GM12872 (cell line): Measurements from ENCODE around the gene BICDL1.

ENCODE experiments used
- CTCF ChIP-seq: IDR thresholded peaks from 3 replicates; pipeline ENCODE4 v1.5.1; 2011; ENCODE audit warnings: low read depth, mild to moderate bottlenecking, low read length, moderate library complexity; ENCODE audit not compliant: insufficient read depth

Gene BICDL1

GRCh38 chr12:120095331-120095730 is 106.3 kb downstream of the BICDL1 start:
- TF ChIP-seq CTCF: no peak

DNA sequence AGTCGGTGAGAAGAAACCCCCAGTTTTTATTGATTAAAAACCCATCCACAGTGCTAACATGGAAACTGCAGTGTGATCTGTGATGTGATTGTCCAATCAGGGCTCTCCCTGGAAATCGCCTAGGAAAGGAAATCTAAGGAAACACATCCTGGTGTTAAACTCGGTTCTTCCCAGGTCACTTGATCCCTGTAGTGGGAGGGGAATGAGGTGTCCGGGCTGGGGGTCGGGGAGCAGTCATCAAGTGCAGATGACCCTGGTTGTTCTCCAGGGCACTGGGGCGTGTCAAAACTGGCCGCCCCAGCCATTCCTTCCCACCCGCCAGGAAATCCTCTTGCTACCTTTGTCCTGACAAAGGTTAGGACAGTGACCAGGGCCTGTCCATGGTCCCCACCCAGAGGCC is 106.7 kb downstream of the BICDL1 start:
- TF ChIP-seq CTCF: no peak

DNA sequence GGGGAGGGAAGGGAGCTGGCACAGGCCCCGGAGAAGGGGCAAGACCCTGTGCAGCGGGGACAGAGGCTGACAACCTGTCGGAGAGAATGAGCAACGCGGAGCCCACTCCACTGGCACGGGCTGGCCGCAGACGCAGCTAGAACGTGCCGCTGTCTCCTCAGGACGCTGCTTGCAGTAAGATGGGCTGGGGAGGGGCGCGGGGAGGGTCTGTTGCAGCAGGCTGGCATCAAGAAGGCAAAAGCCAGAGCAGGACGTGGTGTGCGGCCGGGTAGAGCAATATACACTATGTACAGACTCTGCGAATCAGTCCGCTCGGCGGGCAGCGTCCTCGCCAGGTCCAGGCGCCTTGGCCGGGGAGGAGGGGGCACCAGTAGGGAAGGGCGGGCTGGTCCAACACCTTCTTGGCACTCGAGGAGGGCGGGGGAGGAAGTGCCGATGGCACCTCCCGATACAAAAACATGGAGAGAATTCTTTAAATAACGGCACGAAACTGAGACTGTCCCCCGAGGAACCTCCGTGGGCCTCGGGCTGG is 107.7 kb downstream of the BICDL1 start:
- no peak for TF ChIP-seq CTCF

- no peak for TF ChIP-seq CTCF
These were observed 109.9 kb downstream of the BICDL1 start for GRCh38 chr12:120098756-120099470.

DNA sequence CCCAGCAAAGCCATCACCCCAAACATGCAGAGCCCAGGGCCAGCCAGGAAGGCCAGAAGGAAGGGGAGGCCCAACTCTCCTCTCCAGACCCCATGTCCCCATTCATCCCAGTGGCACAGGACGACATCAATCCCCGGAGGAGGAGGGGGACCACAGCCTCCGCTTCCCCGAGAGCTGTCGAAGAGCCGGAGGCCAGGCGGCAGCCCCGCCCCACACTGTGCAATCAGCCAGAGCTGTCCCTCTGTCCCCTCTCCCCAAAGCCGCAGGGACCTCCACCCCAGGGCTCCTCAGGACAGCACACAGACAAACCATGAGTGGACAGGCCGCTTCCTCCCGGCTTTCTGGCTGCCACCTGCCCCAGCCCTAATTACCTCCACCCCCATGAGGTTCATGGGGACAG is 110.7 kb downstream of the BICDL1 start:
- no peak for TF ChIP-seq CTCF

DNA sequence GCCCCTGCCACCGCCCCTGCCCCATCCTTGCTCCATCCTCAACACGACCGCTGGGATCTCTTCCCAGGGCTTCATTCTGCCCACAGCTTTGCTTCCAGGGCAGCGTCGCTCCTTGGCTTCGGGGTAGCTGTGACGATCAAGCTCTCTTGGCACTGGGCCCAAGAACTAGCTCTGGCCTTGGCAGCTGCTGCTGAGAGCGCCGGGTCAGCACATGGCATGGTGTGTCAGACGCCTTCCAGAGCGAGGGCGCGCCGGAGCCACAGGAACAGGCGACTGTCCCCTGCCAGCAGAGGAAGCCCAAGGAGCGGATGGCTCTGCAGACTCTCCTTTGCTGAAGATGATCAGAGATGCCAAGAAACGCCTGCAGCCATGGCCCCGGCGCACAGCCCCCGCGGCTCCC is 111.6 kb downstream of the BICDL1 start:
- TF ChIP-seq CTCF: no peak

DNA sequence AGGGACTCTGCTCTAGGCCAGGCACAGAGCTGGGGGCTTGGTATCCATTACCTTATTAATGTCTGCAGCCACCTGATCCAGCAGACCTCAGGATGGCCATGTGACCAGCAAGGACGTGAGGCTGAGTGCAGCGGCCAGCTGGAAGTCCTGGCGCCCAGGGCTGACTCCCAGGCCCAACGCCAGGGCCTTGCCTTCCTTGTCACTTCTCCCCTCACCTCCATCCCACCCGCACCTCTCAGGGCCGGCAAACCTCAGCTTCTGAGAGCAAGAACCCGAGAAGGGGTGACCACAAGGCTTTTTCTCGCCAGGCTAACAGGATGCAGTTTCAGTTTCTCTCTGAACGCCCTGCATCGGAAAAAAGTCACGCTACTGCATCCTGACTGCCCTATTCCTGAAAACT is 112.1 kb downstream of the BICDL1 start:
- TF ChIP-seq CTCF: no peak
